ENCODE data around the gene NPAS1.
A peak's percentile ranks its signal among the peaks of the same experiment; 100 is the strongest.
"Not testable (repeated sequence)": the region's sequence is repeated elsewhere in the genome, so short reads cannot be mapped to it uniquely, and the experiment has no call there.

The NPAS1 gene

DNA sequence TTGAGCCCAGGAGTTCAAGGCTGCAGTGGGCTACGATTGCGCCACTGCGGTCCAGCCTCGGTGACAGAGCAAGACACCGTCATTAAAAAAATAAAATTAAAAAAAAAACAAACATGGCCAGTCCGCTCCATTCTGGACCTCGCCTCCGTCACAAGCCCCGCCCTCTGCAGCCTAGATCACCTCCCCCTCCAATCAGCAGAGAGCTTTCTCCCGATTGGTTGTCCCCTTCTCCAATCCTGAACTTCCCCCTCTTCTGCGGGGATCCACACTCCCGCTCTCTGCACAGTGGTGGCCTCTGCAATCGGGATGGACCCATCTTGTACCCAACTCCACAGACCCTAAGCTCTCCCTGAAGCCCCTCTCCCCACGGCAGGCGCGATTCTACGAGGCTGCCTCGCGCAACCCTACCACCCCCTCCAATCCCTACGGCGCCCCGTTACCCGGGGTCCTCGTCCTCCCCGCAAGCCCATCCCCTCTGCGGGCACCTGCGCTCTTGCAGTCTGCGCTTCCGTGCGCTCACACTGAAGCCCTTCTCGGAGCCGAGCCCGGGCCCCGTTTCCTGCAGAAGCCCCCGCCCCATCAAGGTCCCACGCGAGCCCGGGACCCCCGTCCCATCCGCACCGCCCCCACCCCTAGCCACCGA lies 28.2 kb downstream of the NPAS1 start:
- H3K9me3 ChIP-seq (ENCODE audit: control insufficient read depth, insufficient read depth, low read length), result peaks cover 2% of the 10 kb centered on the region; the same call in 1 of the 2 replicates
- H3K4me3 ChIP-seq (ENCODE audit: low read length), result peak overlapping the region; percentile 80
- H3K9me2 ChIP-seq (replicated peaks; ENCODE audit: control insufficient read depth, low read length), result no peaks in the 10 kb centered on the region
- H3K36me3 ChIP-seq (ENCODE audit: control insufficient read depth, low read length), result peaks cover 5% of the 10 kb centered on the region
- H4K20me1 ChIP-seq (ENCODE audit: control insufficient read depth, insufficient read depth, low read depth, low read length), result no peaks in the 10 kb centered on the region
- H3K4me1 ChIP-seq (ENCODE audit: control insufficient read depth, low read length), result peaks cover 10% of the 10 kb centered on the region
- TF ChIP-seq, protein P1, sequence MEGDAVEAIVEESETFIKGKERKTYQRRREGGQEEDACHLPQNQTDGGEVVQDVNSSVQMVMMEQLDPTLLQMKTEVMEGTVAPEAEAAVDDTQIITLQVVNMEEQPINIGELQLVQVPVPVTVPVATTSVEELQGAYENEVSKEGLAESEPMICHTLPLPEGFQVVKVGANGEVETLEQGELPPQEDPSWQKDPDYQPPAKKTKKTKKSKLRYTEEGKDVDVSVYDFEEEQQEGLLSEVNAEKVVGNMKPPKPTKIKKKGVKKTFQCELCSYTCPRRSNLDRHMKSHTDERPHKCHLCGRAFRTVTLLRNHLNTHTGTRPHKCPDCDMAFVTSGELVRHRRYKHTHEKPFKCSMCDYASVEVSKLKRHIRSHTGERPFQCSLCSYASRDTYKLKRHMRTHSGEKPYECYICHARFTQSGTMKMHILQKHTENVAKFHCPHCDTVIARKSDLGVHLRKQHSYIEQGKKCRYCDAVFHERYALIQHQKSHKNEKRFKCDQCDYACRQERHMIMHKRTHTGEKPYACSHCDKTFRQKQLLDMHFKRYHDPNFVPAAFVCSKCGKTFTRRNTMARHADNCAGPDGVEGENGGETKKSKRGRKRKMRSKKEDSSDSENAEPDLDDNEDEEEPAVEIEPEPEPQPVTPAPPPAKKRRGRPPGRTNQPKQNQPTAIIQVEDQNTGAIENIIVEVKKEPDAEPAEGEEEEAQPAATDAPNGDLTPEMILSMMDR (IDR thresholded peaks at IDR 0.05; ENCODE audit: low read depth, low read length, poor library complexity, severe bottlenecking), result no peak
- no peak for TF ChIP-seq EZH2phosphoT487 (IDR thresholded peaks at IDR 0.05; ENCODE audit: borderline replicate concordance, low read length)
- H3K79me2 ChIP-seq (ENCODE audit: control insufficient read depth, low read length), result peaks cover 26% of the 10 kb centered on the region
- no peaks in the 10 kb centered on the region for H3K27me3 ChIP-seq (ENCODE audit: control insufficient read depth, low read length)
- no peaks in the 10 kb centered on the region for H3F3A ChIP-seq (ENCODE audit: control insufficient read depth, insufficient read depth)
- H3K4me2 ChIP-seq (ENCODE audit: low read length), result peak overlapping the region; percentile 71
- peak overlapping the region; percentile 36 for H3K27ac ChIP-seq (ENCODE audit: low read depth, low read length)

GRCh38 chr19:47049307-47049700 lies 29.7 kb downstream of the NPAS1 start:
- no peak overlapping the region for H3K27ac ChIP-seq (ENCODE audit: low read depth, low read length)
- TF ChIP-seq, protein P1 (IDR thresholded peaks at IDR 0.05; ENCODE audit: low read depth, low read length, poor library complexity, severe bottlenecking), result no peak
- TF ChIP-seq EZH2phosphoT487 (IDR thresholded peaks at IDR 0.05; ENCODE audit: borderline replicate concordance, low read length), result no peak
- peaks cover 10% of the 10 kb centered on the region for H3K4me1 ChIP-seq (ENCODE audit: control insufficient read depth, low read length)
- no peaks in the 10 kb centered on the region for H4K20me1 ChIP-seq (ENCODE audit: control insufficient read depth, insufficient read depth, low read depth, low read length)
- H3K27me3 ChIP-seq (ENCODE audit: control insufficient read depth, low read length), result no peaks in the 10 kb centered on the region
- peak overlapping the region; percentile 53 for H3K4me2 ChIP-seq (ENCODE audit: low read length)
- peaks cover 26% of the 10 kb centered on the region for H3K79me2 ChIP-seq (ENCODE audit: control insufficient read depth, low read length)
- H3K36me3 ChIP-seq (ENCODE audit: control insufficient read depth, low read length), result peaks cover 5% of the 10 kb centered on the region
- H3F3A ChIP-seq (ENCODE audit: control insufficient read depth, insufficient read depth), result no peaks in the 10 kb centered on the region
- H3K9me2 ChIP-seq (replicated peaks; ENCODE audit: control insufficient read depth, low read length), result no peaks in the 10 kb centered on the region
- H3K9me3 ChIP-seq (ENCODE audit: control insufficient read depth, insufficient read depth, low read length), result peaks cover 2% of the 10 kb centered on the region; the same call in 1 of the 2 replicates
- H3K4me3 ChIP-seq (ENCODE audit: low read length), result peak overlapping the region; percentile 80

DNA sequence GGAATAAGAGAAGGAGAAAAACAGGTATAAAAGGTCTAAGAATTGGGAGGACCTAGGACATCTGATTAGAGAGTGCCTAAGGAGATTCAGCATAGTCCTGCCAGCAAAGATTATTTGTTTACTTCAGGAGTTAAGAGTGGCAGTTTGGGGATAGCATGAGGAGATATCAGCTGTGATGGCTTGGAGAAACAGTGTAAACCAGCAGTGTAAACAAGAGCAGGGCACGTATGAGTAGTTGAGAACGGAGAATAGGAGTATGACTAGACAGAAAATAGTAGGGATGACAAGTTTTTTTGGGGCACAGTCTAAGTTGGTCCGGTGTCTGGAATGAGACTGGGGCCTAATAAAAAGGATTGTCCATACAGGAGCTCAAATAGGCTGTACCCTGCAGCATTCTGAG lies 30.9 kb downstream of the NPAS1 start:
- H4K20me1 ChIP-seq (ENCODE audit: control insufficient read depth, insufficient read depth, low read depth, low read length); H3F3A ChIP-seq (ENCODE audit: control insufficient read depth, insufficient read depth); H3K36me3 ChIP-seq (ENCODE audit: control insufficient read depth, low read length); H3K9me3 ChIP-seq (ENCODE audit: control insufficient read depth, insufficient read depth, low read length); H3K27ac ChIP-seq (ENCODE audit: low read depth, low read length); H3K4me2 ChIP-seq (ENCODE audit: low read length); H3K27me3 ChIP-seq (ENCODE audit: control insufficient read depth, low read length); H3K4me1 ChIP-seq (ENCODE audit: control insufficient read depth, low read length); H3K9me2 ChIP-seq (replicated peaks; ENCODE audit: control insufficient read depth, low read length); H3K4me3 ChIP-seq (ENCODE audit: low read length): not testable (repeated sequence)
- peaks cover 26% of the 10 kb centered on the region for H3K79me2 ChIP-seq (ENCODE audit: control insufficient read depth, low read length)

DNA sequence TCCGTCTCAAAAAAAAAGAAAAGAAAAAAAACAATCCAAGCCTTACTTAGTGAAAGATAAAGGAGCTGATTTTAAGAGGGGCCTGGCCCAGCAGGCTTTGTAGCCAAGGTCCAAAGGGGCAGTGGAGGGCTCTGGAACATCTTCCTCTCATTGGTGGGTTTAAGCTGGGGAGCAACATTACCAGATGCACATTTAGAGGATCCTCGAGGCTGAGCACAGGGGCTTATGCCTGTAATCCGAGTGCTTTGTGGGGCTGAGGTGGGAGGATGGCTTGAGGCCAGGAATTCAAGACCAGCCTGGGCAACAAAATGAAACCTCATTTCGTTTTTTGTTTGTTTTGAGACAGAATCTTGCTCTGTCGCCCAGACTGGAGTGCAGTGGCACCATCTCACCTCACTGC lies 36.8 kb downstream of the NPAS1 start:
- H3K4me2 ChIP-seq (ENCODE audit: low read length), result no peak overlapping the region
- no peaks in the 10 kb centered on the region for H3F3A ChIP-seq (ENCODE audit: control insufficient read depth, insufficient read depth)
- TF ChIP-seq EZH2phosphoT487 (IDR thresholded peaks at IDR 0.05; ENCODE audit: borderline replicate concordance, low read length), result no peak
- TF ChIP-seq, protein P1 (IDR thresholded peaks at IDR 0.05; ENCODE audit: low read depth, low read length, poor library complexity, severe bottlenecking), result no peak
- H3K27ac ChIP-seq (ENCODE audit: low read depth, low read length), result no peak overlapping the region
- no peaks in the 10 kb centered on the region for H3K9me2 ChIP-seq (replicated peaks; ENCODE audit: control insufficient read depth, low read length)
- no peaks in the 10 kb centered on the region for H4K20me1 ChIP-seq (ENCODE audit: control insufficient read depth, insufficient read depth, low read depth, low read length)
- H3K79me2 ChIP-seq (ENCODE audit: control insufficient read depth, low read length), result no peaks in the 10 kb centered on the region
- H3K36me3 ChIP-seq (ENCODE audit: control insufficient read depth, low read length), result no peaks in the 10 kb centered on the region
- no peaks in the 10 kb centered on the region for H3K27me3 ChIP-seq (ENCODE audit: control insufficient read depth, low read length)
- no peaks in the 10 kb centered on the region for H3K9me3 ChIP-seq (ENCODE audit: control insufficient read depth, insufficient read depth, low read length)
- H3K4me3 ChIP-seq (ENCODE audit: low read length), result no peak overlapping the region
- no peaks in the 10 kb centered on the region for H3K4me1 ChIP-seq (ENCODE audit: control insufficient read depth, low read length)

All from DOHH2 (cell line).